GM19467 (cell line): ENCODE measurements around the gene PEX11A.

Source experiments
- ATAC-seq: cut with Tn5 transposase; IDR thresholded peaks from one replicate; pipeline ENCODE4 v1.9.1; 2021; ENCODE audit warnings: mild to moderate bottlenecking, moderate library complexity; ENCODE audit not compliant: unreplicated experiment

PEX11A gene

GRCh38 chr15:89657686-89658200, 32.8 kb downstream of the PEX11A start:
- ATAC-seq, result no peak

GRCh38 chr15:89656116-89656815, 34.3 kb downstream of the PEX11A start:
- ATAC-seq, result no peak

DNA sequence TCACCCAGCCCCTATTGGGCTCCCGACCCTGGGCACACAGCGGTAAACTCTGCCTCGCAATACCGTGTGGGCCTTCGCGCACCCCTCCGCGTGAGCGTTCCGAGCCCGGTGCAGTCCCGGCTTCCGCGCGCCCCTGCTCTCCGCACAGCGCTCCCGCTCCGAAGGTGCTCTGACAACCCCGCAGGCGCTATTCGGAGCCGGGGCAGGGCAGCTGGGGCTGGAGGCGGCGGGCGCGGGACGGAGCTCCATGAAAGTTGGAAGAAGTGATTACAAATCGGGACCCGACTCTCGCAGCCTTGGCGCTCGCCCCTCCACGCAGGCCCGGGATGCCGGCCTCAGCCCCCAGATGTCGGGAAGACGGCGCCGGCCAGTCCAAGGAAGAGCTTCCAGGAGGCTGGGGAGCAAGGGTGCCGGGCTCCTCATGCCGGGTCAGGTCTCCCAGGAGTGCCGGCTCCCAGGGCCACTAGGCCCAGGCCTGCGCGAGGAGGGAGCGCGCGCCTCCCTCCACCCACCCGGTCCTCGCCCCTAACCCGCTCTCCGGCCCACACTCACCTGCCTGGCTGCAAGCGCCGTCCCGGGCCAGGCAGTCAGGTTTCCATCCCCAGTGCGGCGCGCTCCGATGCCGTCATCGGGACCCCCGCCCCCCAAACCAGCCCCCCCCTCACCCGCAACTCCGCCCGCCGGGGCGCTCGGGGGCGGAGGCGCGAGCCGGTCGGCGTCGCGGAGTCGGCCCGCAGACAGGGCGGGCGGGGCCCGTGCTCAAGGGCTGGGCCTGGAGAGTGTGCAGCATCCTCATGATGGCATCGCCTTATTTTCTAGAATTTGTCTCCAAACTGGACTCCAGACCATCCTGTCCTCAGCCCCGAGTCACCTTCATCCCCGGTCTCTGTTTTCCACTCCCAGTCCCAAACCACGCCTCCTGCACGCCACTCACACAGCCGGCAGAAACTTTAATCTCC, 35.4 kb downstream of the PEX11A start, which contains the start of gene KIF7:
KIF7 (minus strand) TSS at position 621 of the 959 bp plus-strand sequence. CDS start 2,537 bp downstream, outside the sequence.
- ATAC-seq, result no peak

DNA sequence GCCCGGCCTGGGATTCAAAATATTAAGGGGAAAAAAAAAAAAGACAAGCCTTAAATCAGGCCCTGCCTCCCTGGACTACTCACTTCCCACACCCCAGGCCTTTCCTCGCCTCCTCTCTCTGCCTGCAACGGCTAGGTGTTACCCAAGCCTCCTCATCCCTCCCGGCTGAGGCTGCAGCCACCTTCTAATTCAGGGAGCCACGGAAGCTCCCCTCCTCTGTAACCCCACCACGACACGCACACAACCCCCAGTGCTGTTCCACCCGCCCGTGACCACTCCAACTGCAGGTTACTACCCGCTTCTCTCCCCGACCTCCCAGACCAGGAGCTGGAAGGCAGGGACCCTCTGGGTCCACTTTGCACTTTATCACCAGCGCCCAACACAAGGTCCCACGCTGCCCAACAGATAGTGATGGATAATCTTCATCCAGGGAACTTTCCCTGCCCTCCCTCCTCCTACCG, 36.2 kb downstream of the PEX11A start:
- ATAC-seq, result no peak

GRCh38 chr15:89653578-89653977, 37.0 kb downstream of the PEX11A start:
- ATAC-seq, result no peak

GRCh38 chr15:89652666-89653065, 37.9 kb downstream of the PEX11A start:
- ATAC-seq, result no peak

DNA sequence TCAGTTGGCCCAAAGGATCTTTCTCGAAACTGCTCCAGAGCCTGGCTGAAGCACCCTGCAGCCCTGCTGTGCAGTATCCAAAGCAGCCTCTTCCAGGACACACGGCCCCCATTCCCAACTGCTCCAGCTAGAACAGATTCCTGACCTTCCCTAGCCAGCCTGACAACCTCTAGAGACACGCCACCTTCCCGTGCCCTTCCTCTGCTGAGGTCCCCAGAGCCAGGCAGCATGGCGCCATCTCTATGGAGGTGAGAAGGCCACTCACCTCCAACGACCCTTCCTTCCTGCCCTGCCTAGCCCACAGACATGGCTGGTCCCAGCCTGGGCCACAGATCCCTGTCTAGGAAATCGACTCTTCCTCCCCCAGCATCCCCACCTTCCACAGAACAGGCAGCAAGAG, 38.4 kb downstream of the PEX11A start:
- ATAC-seq, result no peak

DNA sequence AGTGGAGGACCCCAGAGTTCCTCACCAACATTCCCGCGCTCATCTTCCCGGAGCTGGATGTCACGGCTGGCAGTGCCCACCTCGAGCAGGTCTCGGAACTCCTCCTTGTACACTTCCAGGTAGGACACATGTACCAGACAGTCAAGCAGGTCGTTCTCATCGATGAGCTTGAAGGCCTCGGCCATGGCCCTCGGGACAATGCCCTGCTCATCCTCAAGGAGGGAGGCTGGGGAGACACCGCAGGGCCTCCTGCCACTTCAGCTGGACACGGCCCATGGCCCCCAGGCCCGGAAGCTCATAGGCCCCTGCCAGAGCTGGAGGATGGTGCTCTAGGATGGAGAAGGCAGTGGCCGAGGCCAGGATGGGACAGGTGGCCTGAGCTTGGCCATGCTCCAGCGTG, 40.8 kb downstream of the PEX11A start:
- no peak for ATAC-seq

DNA sequence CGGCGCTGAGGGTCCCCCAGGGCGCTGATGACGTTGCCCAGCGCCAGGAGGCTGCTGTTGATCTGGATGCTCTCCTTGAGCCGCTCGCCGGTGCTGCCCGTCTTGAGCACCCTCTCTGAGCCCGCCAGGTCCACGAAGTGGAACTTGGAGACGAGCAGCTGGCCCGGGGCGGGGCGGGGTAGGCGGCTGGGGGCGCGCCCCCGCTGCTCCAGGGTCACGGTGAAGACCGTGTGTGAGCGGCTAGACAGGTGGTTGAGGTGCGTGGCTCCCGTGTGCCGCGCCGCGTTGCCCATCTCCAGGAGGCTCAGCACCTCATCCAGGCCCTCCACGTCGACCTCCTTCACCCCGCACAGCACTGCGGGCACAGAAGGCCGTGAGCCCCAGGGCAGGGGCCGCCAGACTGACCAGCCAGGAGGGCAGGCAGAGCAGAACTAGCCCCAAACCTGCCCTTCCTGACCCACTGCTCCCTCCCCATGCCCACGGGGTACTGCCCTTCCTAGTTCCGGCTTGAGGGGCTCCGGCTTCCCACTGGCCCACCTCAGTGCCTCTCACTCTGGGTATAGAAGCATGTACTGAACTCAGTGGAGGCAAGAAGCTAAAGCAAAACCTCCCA, 41.4 kb downstream of the PEX11A start:
- no peak for ATAC-seq

DNA sequence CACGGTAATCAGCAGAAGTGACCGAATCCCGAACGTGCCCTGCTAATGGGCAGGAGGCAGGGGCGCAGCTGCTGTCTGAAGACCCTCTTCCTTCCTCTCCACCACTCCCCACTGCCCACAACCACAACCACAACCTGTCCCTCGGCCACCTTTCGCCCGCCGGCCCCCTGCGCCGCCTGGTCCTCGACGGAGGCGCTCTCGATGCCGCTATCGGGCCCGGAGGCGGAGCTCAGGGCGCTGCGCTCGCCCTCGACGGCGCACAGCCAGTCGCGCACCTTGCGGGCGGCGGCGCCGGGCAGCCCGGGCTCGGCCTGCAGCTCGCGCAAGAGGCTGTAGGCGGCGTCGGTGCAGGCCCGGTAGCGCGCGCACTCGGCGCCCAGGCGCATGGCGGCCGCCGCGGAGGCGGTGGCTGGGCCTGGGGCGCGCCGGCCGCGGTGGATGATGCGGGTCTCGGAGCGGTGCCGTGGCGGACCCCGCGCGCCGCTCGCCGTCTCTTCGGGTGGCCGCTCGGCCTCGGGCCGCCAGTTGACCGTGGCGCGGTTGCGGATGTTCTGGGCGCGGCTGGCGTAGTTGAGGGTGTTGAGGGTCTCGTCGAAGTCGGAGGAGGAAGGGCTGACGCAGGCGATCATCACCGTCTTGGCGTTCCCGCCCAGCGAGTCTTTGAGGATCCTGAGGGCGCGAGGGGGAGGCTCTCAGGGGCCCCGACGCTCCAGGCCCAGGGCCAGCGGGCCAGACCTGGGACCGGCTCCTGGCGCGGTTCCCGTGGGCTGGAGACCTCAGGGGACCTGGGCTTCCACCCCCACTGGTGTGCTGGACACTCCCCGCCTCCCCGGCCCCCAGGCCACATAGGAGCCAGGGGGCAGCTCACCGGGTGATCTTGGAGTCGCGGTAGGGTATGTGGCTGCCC, 42.2 kb downstream of the PEX11A start:
- no peak for ATAC-seq

DNA sequence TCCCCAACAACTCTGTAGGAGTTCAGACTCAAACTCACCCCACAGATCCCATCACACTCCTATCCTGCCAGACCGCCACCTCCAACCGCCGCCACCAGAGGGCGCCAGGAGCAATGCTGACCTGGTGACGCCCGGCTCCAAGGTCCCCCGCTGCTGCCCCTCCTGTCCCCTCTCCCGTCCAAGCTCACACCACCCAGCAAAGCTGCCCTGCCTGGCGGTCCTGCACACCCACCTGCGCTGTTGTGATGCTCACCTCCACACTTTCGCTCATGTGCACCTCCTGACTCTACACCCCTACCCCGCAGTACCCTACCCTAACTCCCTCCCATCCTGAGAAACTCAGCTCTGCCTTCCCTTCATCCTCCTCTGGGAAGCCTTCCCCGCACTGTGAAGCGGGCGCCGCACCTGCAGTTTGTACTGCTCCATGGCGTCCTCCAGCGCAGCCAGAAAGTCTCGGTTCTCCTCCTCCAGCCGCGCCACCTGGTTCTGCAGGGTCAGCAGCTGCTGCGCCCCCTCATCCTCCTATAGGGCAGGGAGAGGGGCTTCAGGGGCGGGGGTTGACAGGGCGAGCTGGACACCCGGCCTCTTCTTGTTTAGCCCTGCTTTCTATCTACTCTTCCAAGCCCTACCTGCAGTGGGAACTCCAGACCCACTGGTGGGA, 43.2 kb downstream of the PEX11A start:
- no peak for ATAC-seq

DNA sequence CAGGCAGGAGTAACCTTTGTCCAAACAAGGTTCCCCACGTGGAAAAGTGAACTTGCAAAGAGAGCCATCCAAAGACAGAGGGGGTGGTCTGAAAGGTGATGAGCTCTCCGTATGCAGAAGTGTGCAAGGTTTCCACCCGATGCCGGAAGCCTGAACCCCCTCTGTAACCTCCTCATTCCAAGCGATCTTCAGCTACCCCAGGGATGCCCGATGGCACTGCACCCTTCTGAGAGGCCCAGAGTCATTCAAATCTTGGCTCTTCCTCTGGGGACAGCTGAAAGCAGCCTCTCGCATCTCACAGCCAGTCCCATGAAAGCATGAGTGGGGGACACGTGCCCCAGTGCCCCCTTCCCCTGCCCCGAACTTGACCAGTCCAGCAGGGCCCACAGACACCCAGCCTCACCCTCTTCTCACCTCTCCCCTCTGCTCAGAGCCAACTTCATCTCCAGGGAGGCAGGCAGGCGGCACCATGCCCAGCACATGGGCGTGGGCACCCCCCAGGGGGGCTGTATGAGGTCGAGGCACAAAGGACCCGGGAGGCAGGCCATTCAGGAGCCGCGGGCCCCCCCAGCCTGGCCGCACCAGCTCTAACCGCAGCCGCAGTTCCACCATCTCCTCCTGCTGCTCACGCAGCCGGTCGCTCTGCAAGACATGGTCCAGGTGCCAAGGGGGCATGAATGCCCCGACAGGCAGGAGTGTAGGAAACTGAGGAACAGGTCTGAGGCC, 44.0 kb downstream of the PEX11A start:
- no peak for ATAC-seq

DNA sequence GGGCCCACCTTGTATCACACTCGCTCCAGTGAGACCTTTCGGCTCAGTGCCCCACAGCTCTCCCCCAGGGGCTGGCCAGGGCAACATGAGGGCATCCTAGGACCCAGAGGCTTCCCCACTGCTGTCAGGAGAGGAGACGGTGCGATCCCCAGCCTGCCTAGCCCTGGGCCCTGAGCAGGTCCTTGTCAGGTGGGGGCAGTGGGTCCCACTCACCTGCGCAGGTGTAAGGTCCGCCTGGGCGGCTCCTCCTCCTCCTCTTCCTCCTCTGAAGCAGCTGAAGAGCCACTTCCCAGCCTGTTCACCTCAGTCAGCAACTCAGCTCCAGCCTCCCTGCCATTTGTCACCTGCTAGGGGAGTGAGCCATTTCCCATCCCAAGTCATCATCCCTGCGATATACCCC, 44.9 kb downstream of the PEX11A start:
- ATAC-seq, result no peak

- no peak for ATAC-seq
Measured at GRCh38 chr15:89642106-89642505, 48.4 kb downstream of the PEX11A start.

DNA sequence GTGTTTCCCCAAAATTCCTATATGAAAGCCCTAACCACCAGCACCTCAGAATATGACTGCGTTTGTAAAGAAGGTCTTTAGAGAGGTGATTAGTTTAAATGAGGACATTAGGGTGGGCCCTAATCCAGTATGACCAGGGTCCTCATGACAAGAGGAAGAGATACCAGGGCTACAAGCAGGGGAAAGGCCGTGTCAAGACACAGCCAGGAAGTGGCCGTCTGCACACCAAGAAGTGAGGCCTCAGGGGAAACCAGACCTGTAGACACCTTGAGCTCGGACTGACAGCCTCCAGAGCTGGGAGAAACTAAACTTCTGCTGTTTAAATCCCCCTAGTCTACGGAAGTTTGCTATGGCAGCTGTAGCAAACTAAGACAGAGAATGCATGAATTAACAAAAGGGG, 49.5 kb downstream of the PEX11A start:
- no peak for ATAC-seq

DNA sequence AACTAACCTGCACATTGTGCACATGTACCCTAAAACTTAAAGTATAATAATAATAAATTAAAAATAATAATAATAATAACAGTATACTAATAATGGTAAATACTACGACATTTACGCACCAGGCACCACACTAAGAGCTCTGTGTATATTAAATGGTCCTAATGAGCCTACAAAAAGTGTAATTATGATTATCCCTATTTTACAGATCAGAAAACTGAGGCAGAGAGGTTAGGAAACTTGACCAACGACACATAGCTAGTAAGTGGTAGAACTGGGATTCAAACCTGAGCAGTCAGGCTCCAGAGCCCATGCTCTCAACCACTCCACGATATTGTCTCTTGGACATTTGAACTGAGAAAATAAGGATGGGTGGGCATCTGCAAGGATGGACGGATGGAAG, 50.3 kb downstream of the PEX11A start:
- no peak for ATAC-seq

- no peak for ATAC-seq
Measured at GRCh38 chr15:89633585-89633984, 57.0 kb downstream of the PEX11A start.

DNA sequence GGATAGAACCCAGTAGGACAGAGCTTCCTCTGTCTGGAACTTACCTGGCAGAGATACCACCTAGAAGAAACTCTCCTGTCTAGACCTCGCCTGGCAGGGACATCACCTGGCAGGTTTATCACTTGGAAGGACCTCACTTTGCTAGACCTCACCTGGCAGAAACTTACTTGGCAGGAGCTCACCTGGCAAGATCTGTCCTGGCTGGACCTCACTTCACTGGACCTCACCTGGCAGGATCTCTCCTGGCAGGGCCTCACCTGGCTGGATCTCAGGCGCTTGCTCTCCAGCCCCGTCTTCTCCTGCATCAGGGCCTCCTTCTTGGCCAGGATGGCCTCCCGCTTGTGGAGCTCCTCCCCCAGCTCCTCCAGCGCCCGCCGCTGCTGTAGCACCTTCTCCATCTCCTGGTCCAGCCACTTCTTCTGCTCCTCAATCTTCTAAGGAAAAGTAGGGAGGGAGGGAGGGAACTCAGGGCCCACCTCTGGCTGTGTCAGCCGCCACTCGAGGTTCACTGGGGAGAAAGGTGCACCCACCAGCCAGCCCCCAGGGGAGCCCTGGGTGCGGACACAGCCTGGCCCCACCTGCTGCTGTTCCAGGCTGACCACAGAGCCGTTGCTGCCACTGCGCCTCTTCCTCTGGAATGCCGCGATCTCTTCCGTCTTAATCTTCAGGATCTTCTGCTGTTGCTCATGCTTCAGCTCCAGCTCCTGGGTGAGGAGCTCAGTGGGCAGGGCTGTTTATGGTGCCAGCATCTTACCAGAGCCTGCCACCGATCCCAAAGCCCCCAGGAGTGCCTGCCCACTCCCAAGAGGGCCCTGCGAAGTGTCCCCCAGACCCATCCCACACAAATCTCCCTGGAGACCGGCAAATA, 57.8 kb downstream of the PEX11A start:
- ATAC-seq, result no peak
